ENCODE data around the gene MPST.

Gene MPST

GRCh38 chr22:37048133-37048532, 28.6 kb downstream of the MPST start:
- TF ChIP-seq CTCF (IDR thresholded peaks at IDR 0.05; ENCODE audit: insufficient read depth, low read length, missing control alignments), result no peak
- no peak for DNase-seq (ENCODE audit: low read depth, low spot score)
- H3K4me3 ChIP-seq (ENCODE audit: low read depth, low read length), result no peak overlapping the region
- ChIA-PET CTCF (interaction anchor here (0.7 kb wide), 1 partner anchor 26 kb away, joined by 5 read pairs; no protein-coding TSS in a partner anchor), POLR2A (no interaction called here)

DNA sequence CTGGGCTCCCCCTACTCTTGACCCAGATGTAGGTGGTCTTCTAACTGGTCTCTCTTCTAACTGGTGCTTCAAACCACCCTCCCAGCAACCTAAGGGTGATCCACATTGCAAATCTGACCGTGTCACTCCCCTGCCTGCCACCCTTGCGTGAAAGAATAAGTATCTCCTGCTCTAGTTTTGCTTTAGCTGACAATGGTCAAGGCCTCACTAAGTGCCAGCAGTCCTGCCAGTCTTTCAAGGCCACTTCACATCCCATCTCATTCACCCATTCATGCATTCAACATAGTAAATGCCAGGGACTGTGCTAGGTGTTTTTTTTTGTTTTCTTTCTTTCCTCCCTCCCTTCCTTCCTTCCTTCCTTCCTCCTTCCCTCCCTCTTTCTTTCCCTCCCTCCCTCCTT, 29.7 kb downstream of the MPST start:
- ChIA-PET CTCF (no interaction called here), POLR2A (no interaction called here)
- TF ChIP-seq CTCF (IDR thresholded peaks at IDR 0.05; ENCODE audit: insufficient read depth, low read length, missing control alignments), result no peak
- no peak for DNase-seq (ENCODE audit: low read depth, low spot score)
- H3K4me3 ChIP-seq (ENCODE audit: low read depth, low read length), result no peak overlapping the region

GRCh38 chr22:37050913-37051312, 31.4 kb downstream of the MPST start:
- POLR2A ChIA-PET, result interaction anchor here (1.1 to 1.2 kb wide), 2 partner anchors 32 to 149 kb away, joined by 3 to 4 read pairs; partner anchors contain the start of genes MPST and TST
- H3K4me3 ChIP-seq (ENCODE audit: low read depth, low read length), result no peak overlapping the region; the same call in 1 of the 2 replicates
- TF ChIP-seq CTCF (IDR thresholded peaks at IDR 0.05; ENCODE audit: insufficient read depth, low read length, missing control alignments), result no peak
- DNase-seq (ENCODE audit: low read depth, low spot score), result no peak
- CTCF ChIA-PET, result interaction anchor here (0.8 to 1.5 kb wide), 6 partner anchors 16 to 209 kb away, joined by 3 to 6 read pairs (median 4); no protein-coding TSS in a partner anchor

DNA sequence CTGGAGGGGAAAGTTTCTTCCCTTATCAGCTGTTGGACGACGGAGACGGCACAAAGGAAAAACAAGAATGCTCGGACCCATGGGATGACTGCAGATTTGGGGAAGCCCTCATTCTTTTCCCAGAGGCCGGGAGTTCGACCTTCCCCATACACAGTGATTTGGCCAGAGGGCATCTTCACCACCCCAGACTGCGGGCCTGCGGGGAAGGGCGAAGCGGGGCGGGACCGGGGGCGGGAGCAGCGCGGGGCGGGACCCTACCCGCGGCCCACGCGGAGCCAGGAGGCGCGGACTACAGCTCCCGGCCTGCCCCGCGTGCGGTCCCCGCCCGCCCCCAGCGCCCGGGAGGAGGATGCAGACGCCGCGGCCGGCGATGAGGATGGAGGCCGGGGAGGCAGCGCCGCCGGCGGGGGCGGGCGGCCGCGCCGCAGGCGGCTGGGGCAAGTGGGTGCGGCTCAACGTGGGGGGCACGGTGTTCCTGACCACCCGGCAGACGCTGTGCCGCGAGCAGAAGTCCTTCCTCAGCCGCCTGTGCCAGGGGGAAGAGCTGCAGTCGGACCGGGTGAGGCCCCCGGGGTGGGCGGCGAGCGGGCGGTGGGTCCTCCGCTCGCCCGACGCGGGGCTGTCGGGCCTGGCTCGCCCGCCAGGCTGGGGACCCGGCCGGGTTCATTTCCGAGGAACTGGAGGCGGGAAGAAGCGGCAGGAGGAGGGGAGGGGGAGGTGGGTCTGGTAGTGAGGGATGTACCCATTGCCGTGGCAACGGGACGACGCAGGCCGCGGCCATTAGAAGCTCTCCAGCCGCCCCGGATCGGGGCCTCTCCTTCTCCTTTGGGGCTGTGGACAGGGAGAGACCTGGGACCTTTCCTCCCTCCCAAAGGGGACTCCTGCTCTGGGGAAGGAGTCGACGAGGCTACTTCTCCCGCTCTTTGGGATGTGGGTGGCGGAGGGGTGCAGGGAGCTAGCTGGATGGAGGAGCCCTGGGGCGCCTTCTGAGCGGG, 32.1 kb downstream of the MPST start, which contains the start of gene KCTD17:
Gene KCTD17 (plus strand): TSS at position 352 of the 995 bp plus-strand sequence. CDS start 19 bp downstream, at position 371.
- DNase-seq (ENCODE audit: low read depth, low spot score), result no peak
- ChIA-PET CTCF (interaction anchor here (0.8 to 1.5 kb wide), 7 partner anchors 15 to 209 kb away, joined by 3 to 6 read pairs (median 4); no protein-coding TSS in a partner anchor), POLR2A (interaction anchor here (1.1 to 1.2 kb wide), 2 partner anchors 33 to 148 kb away, joined by 3 to 4 read pairs; partner anchors contain the start of genes MPST and TST)
- peak within 1 kb of the TSS; percentile 76 for H3K4me3 ChIP-seq (ENCODE audit: low read depth, low read length)
- no peak for TF ChIP-seq CTCF (IDR thresholded peaks at IDR 0.05; ENCODE audit: insufficient read depth, low read length, missing control alignments)

GRCh38 chr22:37052386-37053309, 33.1 kb downstream of the MPST start:
- no peak for DNase-seq (ENCODE audit: low read depth, low spot score)
- ChIA-PET CTCF (interaction anchor here (1.0 to 1.6 kb wide), 7 partner anchors 8 to 208 kb away, joined by 3 to 7 read pairs (median 3); no protein-coding TSS in a partner anchor), POLR2A (interaction anchor here (0.6 to 1.2 kb wide), 2 partner anchors 33 to 48 kb away, joined by 3 to 4 read pairs; partner anchors contain the start of genes MPST and TST)
- no peak for TF ChIP-seq CTCF (IDR thresholded peaks at IDR 0.05; ENCODE audit: insufficient read depth, low read length, missing control alignments)
- H3K4me3 ChIP-seq (ENCODE audit: low read depth, low read length), result peak overlapping the region; percentile 76
